ENCODE data around the gene C2orf69. TPM values are rescaled to one million over a fixed set of nuclear protein-coding genes. Genes with fewer than 3 reads are reported as not detected.

The C2orf69 gene
- total RNA-seq = 9.7 and 16.4 TPM in 2 replicates

- H3K4me3 ChIP-seq (ENCODE audit: low read depth, low read length) = peak within 1 kb of the TSS; percentile 88
- no peak for TF ChIP-seq CTCF (IDR thresholded peaks at IDR 0.05; ENCODE audit: insufficient read depth, low read depth, low read length)
- DNase-seq (ENCODE audit: low read depth) = peak; percentile 99
Measured at GRCh38 chr2:199911052-199911876, at the start of gene C2orf69. TSS of gene C2orf69 (plus strand) at chr2:199911293. CDS start at chr2:199911439, 146 bp downstream.

GRCh38 chr2:199862788-199863187, 48.3 kb upstream of the C2orf69 start:
- no peak for TF ChIP-seq CTCF (IDR thresholded peaks at IDR 0.05; ENCODE audit: insufficient read depth, low read depth, low read length)
- no peak for DNase-seq (ENCODE audit: low read depth)
- no peak overlapping the region for H3K4me3 ChIP-seq (ENCODE audit: low read depth, low read length)

- no peak for DNase-seq (ENCODE audit: low read depth)
- no peak for TF ChIP-seq CTCF (IDR thresholded peaks at IDR 0.05; ENCODE audit: insufficient read depth, low read depth, low read length)
- H3K4me3 ChIP-seq (ENCODE audit: low read depth, low read length) = no peak overlapping the region
Measured at GRCh38 chr2:199865905-199866304, 45.2 kb upstream of the C2orf69 start.

GRCh38 chr2:199868431-199869226, 42.5 kb upstream of the C2orf69 start:
- TF ChIP-seq CTCF (IDR thresholded peaks at IDR 0.05; ENCODE audit: insufficient read depth, low read depth, low read length) = no peak
- no peak for DNase-seq (ENCODE audit: low read depth)
- no peak overlapping the region for H3K4me3 ChIP-seq (ENCODE audit: low read depth, low read length)

- DNase-seq (ENCODE audit: low read depth) = no peak
- H3K4me3 ChIP-seq (ENCODE audit: low read depth, low read length) = no peak overlapping the region
- TF ChIP-seq CTCF (IDR thresholded peaks at IDR 0.05; ENCODE audit: insufficient read depth, low read depth, low read length) = no peak
Measured at GRCh38 chr2:199869227-199869541, 41.9 kb upstream of the C2orf69 start.

- no peak for DNase-seq (ENCODE audit: low read depth)
- no peak for TF ChIP-seq CTCF (IDR thresholded peaks at IDR 0.05; ENCODE audit: insufficient read depth, low read depth, low read length)
- no peak overlapping the region for H3K4me3 ChIP-seq (ENCODE audit: low read depth, low read length)
Measured at GRCh38 chr2:199869653-199870052, 41.4 kb upstream of the C2orf69 start.

Measured in fibroblast of villous mesenchyme (primary cell).